GM21619 (cell line): ENCODE data around the gene PTP4A1.
"Not testable (repeated sequence)": the region's sequence is repeated elsewhere in the genome, so short reads cannot be mapped to it uniquely, and the experiment has no call there.

Source experiments
- ATAC-seq: cut with Tn5 transposase; IDR thresholded peaks from one replicate; pipeline ENCODE4 v1.9.1; 2021; ENCODE audit not compliant: unreplicated experiment

PTP4A1 gene

GRCh38 chr6:63572044-63572746 is at the start of gene PTP4A1, which contains the start of gene LOC128125822:
TSS of gene PTP4A1 (plus strand) at chr6:63572480. CDS start at chr6:63576881, 4,401 bp downstream.
TSS of gene LOC128125822 (plus strand) at chr6:63572480.
- peak; percentile 86 for ATAC-seq

- ATAC-seq = not testable (repeated sequence)
Measured at GRCh38 chr6:63522911-63523287, 49.4 kb upstream of the PTP4A1 start.

GRCh38 chr6:63523630-63524029 is 48.6 kb upstream of the PTP4A1 start:
- no peak for ATAC-seq

- ATAC-seq = no peak
Measured at GRCh38 chr6:63525186-63525878, 46.9 kb upstream of the PTP4A1 start.

GRCh38 chr6:63526931-63527330 is 45.3 kb upstream of the PTP4A1 start:
- no peak for ATAC-seq

- no peak for ATAC-seq
Measured at GRCh38 chr6:63527658-63528514, 44.4 kb upstream of the PTP4A1 start.

- ATAC-seq = no peak
Measured at GRCh38 chr6:63529498-63529897, 42.8 kb upstream of the PTP4A1 start.

GRCh38 chr6:63530182-63530581 is 42.1 kb upstream of the PTP4A1 start:
- ATAC-seq = no peak

- no peak for ATAC-seq
Measured at GRCh38 chr6:63530991-63531390, 41.3 kb upstream of the PTP4A1 start.

GRCh38 chr6:63533026-63533425 is 39.3 kb upstream of the PTP4A1 start:
- no peak for ATAC-seq

GRCh38 chr6:63533952-63534351 is 38.3 kb upstream of the PTP4A1 start:
- ATAC-seq = no peak

- peak; percentile 86 for ATAC-seq
Measured at GRCh38 chr6:63537201-63537958, 34.9 kb upstream of the PTP4A1 start.

- no peak for ATAC-seq
Measured at GRCh38 chr6:63537959-63538300, 34.4 kb upstream of the PTP4A1 start.

- ATAC-seq = no peak
Measured at GRCh38 chr6:63538550-63538949, 33.7 kb upstream of the PTP4A1 start.

- no peak for ATAC-seq
Measured at GRCh38 chr6:63543001-63543400, 29.3 kb upstream of the PTP4A1 start.

GRCh38 chr6:63543982-63544381 is 28.3 kb upstream of the PTP4A1 start:
- no peak for ATAC-seq

GRCh38 chr6:63546236-63546635 is 26.0 kb upstream of the PTP4A1 start:
- ATAC-seq = no peak

- ATAC-seq = no peak
Measured at GRCh38 chr6:63546697-63547096, 25.6 kb upstream of the PTP4A1 start.

GRCh38 chr6:63549076-63549475 is 23.2 kb upstream of the PTP4A1 start:
- no peak for ATAC-seq

- ATAC-seq = peak; percentile 99
Measured at GRCh38 chr6:63553208-63553607, 19.1 kb upstream of the PTP4A1 start.

- ATAC-seq = no peak
Measured at GRCh38 chr6:63553900-63554299, 18.4 kb upstream of the PTP4A1 start.
